ENCODE measurements around the gene MRGPRE. TPM values are rescaled to one million over a fixed set of nuclear protein-coding genes. Genes with fewer than 3 reads are reported as not detected.

Gene MRGPRE
- polyA plus RNA-seq, 1 donor (not counting 4 experiments of a cell fraction or from before 2014, with no cell fraction given): not detected

GRCh38 chr11:3189886-3190583, 42.2 kb downstream of the MRGPRE start:
- Histone ChIP-seq H3K9me3 (ENCODE audit: control insufficient read depth, low read depth, low read length) (no peaks in the 10 kb centered on the region), H3K4me2 (ENCODE audit: control insufficient read depth, extremely low read depth, insufficient read depth, low read depth, low read length) (no peak overlapping the region), H4K20me1 (ENCODE audit: control insufficient read depth, extremely low read depth, insufficient read depth, low read length) (no peaks in the 10 kb centered on the region), H3K79me2 (ENCODE audit: control insufficient read depth, insufficient read depth, low read length) (no peaks in the 10 kb centered on the region), H3K9ac (ENCODE audit: control insufficient read depth, extremely low read depth, insufficient read depth, low read length) (no peak overlapping the region), H3K27ac (ENCODE audit: control insufficient read depth, insufficient read depth, low read length) (no peak overlapping the region), H3K9me1 (ENCODE audit: control insufficient read depth, extremely low read depth, insufficient read depth, low read length) (no peaks in the 10 kb centered on the region), H3K4me1 (ENCODE audit: control insufficient read depth, extremely low read depth, insufficient read depth, low read length) (no peaks in the 10 kb centered on the region), H3K36me3 (ENCODE audit: control insufficient read depth in 2 of 2, extremely low read depth in 1 of 2, insufficient read depth in 2 of 2, low read length in 2 of 2) (no peaks in the 10 kb centered on the region), H3K4me3 (ENCODE audit: control insufficient read depth in 2 of 3, extremely low read depth in 1 of 3, insufficient read depth in 2 of 3, low read depth in 1 of 3, low read length in 3 of 3) (no peak overlapping the region), H3K27me3 (ENCODE audit: control insufficient read depth, extremely low read depth, insufficient read depth, low read length) (peaks cover 19% of the 10 kb centered on the region), H2AFZ (ENCODE audit: control insufficient read depth, low read length) (no peak overlapping the region)
- FAIRE-seq (no peak), DNase-seq (ENCODE audit: low read depth, low spot score) (no peak)
- TF ChIP-seq, protein P1, sequence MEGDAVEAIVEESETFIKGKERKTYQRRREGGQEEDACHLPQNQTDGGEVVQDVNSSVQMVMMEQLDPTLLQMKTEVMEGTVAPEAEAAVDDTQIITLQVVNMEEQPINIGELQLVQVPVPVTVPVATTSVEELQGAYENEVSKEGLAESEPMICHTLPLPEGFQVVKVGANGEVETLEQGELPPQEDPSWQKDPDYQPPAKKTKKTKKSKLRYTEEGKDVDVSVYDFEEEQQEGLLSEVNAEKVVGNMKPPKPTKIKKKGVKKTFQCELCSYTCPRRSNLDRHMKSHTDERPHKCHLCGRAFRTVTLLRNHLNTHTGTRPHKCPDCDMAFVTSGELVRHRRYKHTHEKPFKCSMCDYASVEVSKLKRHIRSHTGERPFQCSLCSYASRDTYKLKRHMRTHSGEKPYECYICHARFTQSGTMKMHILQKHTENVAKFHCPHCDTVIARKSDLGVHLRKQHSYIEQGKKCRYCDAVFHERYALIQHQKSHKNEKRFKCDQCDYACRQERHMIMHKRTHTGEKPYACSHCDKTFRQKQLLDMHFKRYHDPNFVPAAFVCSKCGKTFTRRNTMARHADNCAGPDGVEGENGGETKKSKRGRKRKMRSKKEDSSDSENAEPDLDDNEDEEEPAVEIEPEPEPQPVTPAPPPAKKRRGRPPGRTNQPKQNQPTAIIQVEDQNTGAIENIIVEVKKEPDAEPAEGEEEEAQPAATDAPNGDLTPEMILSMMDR (optimal IDR thresholded peaks at IDR 0.05 in 1 of 3, IDR thresholded peaks at IDR 0.05 in 1 of 3, conservative IDR thresholded peaks at IDR 0.05 in 1 of 3; ENCODE audit: extremely low read depth in 1 of 3, insufficient read depth in 2 of 3, low read length in 3 of 3): no peak
- TF ChIP-seq EZH2 (IDR thresholded peaks at IDR 0.05; ENCODE audit: low read length): no peak
- dilution Hi-C loops (cut with MboI; ENCODE audit: extremely low pct_ligation_motif_present, low sequenced_read_pairs): no loop called here

DNA sequence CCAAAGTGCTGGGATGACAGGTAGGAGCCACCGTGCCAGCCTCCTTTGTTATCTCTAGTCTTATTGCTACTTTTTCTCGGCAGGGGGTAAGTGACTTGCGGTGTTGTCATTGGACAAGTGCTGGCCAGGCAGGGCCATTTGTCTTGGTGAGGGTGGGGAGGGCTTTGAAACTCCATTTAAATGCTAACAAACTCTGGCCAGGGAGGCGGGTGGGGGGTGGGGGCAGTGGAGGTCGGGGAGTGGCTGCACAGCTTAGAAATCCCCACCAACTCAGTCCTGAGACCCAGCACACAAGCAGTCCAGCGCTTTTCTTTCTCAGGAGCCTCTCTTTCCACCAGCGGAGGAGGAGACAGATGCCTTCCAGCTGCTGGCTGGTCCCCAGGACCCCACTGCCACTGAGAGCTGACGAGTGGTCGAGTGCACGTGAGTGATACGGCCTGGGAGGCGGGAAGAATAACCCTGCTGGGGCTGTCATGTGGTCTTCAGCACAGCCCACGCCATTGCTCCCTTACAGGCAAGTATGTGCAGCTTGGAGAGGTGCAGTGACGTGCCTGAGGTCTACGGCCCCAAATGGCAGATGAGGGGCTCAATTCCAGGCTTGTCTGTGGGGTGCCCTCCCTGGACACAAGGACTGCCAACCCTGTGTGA, 42.9 kb downstream of the MRGPRE start:
- no peaks in the 10 kb centered on the region for H4K20me1 ChIP-seq (ENCODE audit: control insufficient read depth, extremely low read depth, insufficient read depth, low read length)
- H3K4me3 ChIP-seq (ENCODE audit: control insufficient read depth in 2 of 3, extremely low read depth in 1 of 3, insufficient read depth in 2 of 3, low read depth in 1 of 3, low read length in 3 of 3): no peak overlapping the region
- no peak overlapping the region for H3K27ac ChIP-seq (ENCODE audit: control insufficient read depth, insufficient read depth, low read length)
- no peak overlapping the region for H2AFZ ChIP-seq (ENCODE audit: control insufficient read depth, low read length)
- peaks cover 19% of the 10 kb centered on the region for H3K27me3 ChIP-seq (ENCODE audit: control insufficient read depth, extremely low read depth, insufficient read depth, low read length)
- TF ChIP-seq, protein P1 (optimal IDR thresholded peaks at IDR 0.05 in 1 of 3, IDR thresholded peaks at IDR 0.05 in 1 of 3, conservative IDR thresholded peaks at IDR 0.05 in 1 of 3; ENCODE audit: extremely low read depth in 1 of 3, insufficient read depth in 2 of 3, low read length in 3 of 3): no peak
- no peak for TF ChIP-seq EZH2 (IDR thresholded peaks at IDR 0.05; ENCODE audit: low read length)
- no peaks in the 10 kb centered on the region for H3K79me2 ChIP-seq (ENCODE audit: control insufficient read depth, insufficient read depth, low read length)
- no peak overlapping the region for H3K9ac ChIP-seq (ENCODE audit: control insufficient read depth, extremely low read depth, insufficient read depth, low read length)
- FAIRE-seq: no peak
- no peaks in the 10 kb centered on the region for H3K4me1 ChIP-seq (ENCODE audit: control insufficient read depth, extremely low read depth, insufficient read depth, low read length)
- dilution Hi-C loops (cut with MboI; ENCODE audit: extremely low pct_ligation_motif_present, low sequenced_read_pairs): no loop called here
- no peak for DNase-seq (ENCODE audit: low read depth, low spot score)
- H3K36me3 ChIP-seq (ENCODE audit: control insufficient read depth in 2 of 2, extremely low read depth in 1 of 2, insufficient read depth in 2 of 2, low read length in 2 of 2): no peaks in the 10 kb centered on the region
- no peaks in the 10 kb centered on the region for H3K9me1 ChIP-seq (ENCODE audit: control insufficient read depth, extremely low read depth, insufficient read depth, low read length)
- no peaks in the 10 kb centered on the region for H3K9me3 ChIP-seq (ENCODE audit: control insufficient read depth, low read depth, low read length)
- no peak overlapping the region for H3K4me2 ChIP-seq (ENCODE audit: control insufficient read depth, extremely low read depth, insufficient read depth, low read depth, low read length)

All from keratinocyte (primary cell).